Mucosa of stomach (tissue), 1 donor: Measurements from ENCODE around the gene RIPOR1.

ENCODE experiments used
- H3K27me3 ChIP-seq: one replicate; pipeline ENCODE4 v1.7.0; 2013; ENCODE audit warnings: mild to moderate bottlenecking, low read length; ENCODE audit not compliant: control insufficient read depth, insufficient read depth
- H3K36me3 ChIP-seq: one replicate; pipeline ENCODE4 v1.7.0; 2013; ENCODE audit warnings: low read length; ENCODE audit not compliant: control insufficient read depth, insufficient read depth
- H3K4me1 ChIP-seq: one replicate; pipeline ENCODE4 v1.7.0; 2013; ENCODE audit warnings: mild to moderate bottlenecking, low read length; ENCODE audit not compliant: control insufficient read depth, insufficient read depth
- H3K4me3 ChIP-seq: one replicate; pipeline ENCODE4 v1.7.0; 2013; ENCODE audit warnings: low read length
- H3K9ac ChIP-seq: one replicate; pipeline ENCODE4 v1.7.0; 2013; ENCODE audit warnings: mild to moderate bottlenecking, low read length, moderate library complexity
- H3K9me3 ChIP-seq: one replicate; pipeline ENCODE4 v1.7.0; 2013; ENCODE audit warnings: mild to moderate bottlenecking, low read length, moderate library complexity; ENCODE audit not compliant: control insufficient read depth
- donor health status: Pancreatic carcinoma.

The RIPOR1 gene

GRCh38 chr16:67571981-67572431, 43.4 kb downstream of the RIPOR1 start:
- Histone ChIP-seq H3K27me3 (no peaks in the 10 kb centered on the region), H3K4me1 (no peaks in the 10 kb centered on the region), H3K9me3 (no peaks in the 10 kb centered on the region), H3K9ac (no peak overlapping the region), H3K36me3 (no peaks in the 10 kb centered on the region), H3K4me3 (no peak overlapping the region)

DNA sequence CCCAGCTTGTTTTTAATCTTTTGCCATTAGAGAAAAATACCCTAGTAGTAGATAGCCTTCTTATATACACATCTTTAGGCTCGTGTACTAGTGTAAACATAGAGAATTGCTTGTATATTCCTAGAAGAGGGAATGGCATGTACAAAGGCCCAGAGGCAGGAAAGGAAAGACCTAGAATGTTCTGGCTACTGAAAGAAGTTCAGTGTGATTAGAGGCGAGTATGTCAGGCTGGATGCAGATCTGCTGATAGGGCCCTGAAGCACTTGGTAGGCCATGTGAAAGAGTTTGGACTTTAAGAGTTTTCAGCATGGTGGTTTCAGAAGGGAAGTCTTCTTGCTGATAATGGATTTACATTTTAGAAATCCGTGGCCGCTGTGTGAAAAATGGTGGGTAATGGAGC, 51.1 kb downstream of the RIPOR1 start:
- H3K4me3 ChIP-seq, result no peak overlapping the region
- no peaks in the 10 kb centered on the region for H3K9me3 ChIP-seq

GRCh38 chr16:67580202-67580601, 51.6 kb downstream of the RIPOR1 start:
- no peaks in the 10 kb centered on the region for H3K27me3 ChIP-seq
- H3K4me3 ChIP-seq, result no peak overlapping the region
- H3K9ac ChIP-seq, result no peak overlapping the region
- H3K4me1 ChIP-seq, result no peaks in the 10 kb centered on the region
- H3K36me3 ChIP-seq, result no peaks in the 10 kb centered on the region
- no peaks in the 10 kb centered on the region for H3K9me3 ChIP-seq

More for the DNA sequence above, 51.1 kb downstream of the RIPOR1 start:
- Histone ChIP-seq H3K27me3 (no peaks in the 10 kb centered on the region), H3K36me3 (no peaks in the 10 kb centered on the region), H3K4me1 (no peaks in the 10 kb centered on the region), H3K9ac (no peak overlapping the region)

DNA sequence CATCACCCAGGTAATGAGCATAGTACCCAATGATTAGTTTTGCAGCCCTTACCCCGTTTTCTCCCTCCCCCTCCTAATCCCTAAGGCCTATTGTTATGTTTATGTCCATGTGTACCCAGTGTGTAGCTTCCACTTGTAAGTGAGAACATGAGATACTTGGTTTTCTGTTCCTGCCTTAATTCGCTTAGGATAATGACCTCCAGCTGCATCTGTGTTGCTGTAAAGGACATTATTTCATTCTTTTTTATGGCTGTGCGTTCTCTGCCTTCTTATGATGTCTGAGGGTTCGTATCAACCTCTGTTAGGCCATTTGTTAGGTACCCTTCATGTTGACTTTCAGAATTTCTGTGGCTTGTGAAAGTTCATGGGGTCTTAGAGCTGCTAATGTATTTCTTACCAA, 64.7 kb downstream of the RIPOR1 start:
- Histone ChIP-seq H3K9me3 (no peaks in the 10 kb centered on the region), H3K36me3 (no peaks in the 10 kb centered on the region), H3K9ac (no peak overlapping the region), H3K4me1 (no peaks in the 10 kb centered on the region), H3K4me3 (no peak overlapping the region), H3K27me3 (no peaks in the 10 kb centered on the region)

DNA sequence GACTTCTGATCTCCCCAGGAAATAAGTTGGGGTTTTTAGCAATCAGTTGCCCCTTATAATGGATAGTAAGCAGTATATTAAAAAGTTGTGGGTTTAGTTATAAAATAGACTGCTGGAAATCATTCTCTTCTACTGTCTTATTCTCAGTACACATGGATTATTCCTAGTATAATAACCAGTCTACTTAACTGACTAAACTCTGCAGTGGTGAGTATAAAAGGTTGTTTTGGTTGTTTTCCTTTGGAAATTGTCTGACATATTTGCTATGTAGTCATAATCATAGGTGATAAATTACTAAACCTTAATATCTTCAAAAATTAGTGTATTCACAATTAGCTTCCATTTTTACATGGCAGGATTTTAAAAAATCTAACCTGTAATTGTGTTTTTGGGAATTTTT, 65.1 kb downstream of the RIPOR1 start:
- H3K4me3 ChIP-seq, result no peak overlapping the region
- no peak overlapping the region for H3K9ac ChIP-seq
- H3K4me1 ChIP-seq, result no peaks in the 10 kb centered on the region
- H3K27me3 ChIP-seq, result no peaks in the 10 kb centered on the region
- no peaks in the 10 kb centered on the region for H3K9me3 ChIP-seq
- no peaks in the 10 kb centered on the region for H3K36me3 ChIP-seq

DNA sequence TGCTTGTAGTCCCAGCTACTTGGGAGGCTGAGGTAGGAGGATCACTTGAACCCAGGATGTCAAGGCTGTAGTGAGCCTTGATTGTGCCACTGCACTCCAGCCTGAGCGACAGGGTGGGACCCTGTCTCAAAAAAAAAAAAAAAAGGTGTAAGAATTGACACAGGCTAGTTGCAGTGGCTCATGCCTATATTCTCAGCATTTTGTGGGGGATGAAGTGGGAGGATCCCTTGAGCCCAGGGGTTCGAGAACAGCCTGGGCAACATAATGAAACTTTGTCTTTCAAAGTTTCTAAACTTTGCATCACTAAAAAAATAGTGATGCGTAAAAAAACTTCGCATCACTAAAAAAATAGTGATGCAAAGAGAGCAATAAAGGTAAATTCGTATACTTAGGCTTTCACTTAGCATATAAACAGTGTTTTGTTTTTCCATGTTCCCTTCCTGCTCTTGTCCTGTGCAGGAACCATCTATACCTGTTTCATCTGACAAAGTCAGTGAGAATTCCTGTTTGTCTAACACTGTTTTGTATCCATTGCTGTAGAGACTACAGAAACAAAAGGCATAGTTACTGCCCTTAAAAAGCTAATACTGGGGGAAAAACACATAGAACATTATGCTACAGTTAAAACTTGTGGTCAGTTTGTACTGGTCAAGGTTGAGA, 65.8 kb downstream of the RIPOR1 start:
- H3K4me1 ChIP-seq, result no peaks in the 10 kb centered on the region
- H3K9me3 ChIP-seq, result no peaks in the 10 kb centered on the region
- H3K9ac ChIP-seq, result no peak overlapping the region
- no peaks in the 10 kb centered on the region for H3K27me3 ChIP-seq
- H3K4me3 ChIP-seq, result no peak overlapping the region
- no peaks in the 10 kb centered on the region for H3K36me3 ChIP-seq

GRCh38 chr16:67594956-67595355, 66.3 kb downstream of the RIPOR1 start:
- no peak overlapping the region for H3K9ac ChIP-seq
- no peaks in the 10 kb centered on the region for H3K9me3 ChIP-seq
- no peak overlapping the region for H3K4me3 ChIP-seq
- no peaks in the 10 kb centered on the region for H3K36me3 ChIP-seq
- H3K27me3 ChIP-seq, result no peaks in the 10 kb centered on the region
- no peaks in the 10 kb centered on the region for H3K4me1 ChIP-seq
